SJSA1 (cell line): ENCODE results near the gene ZDHHC14. TPM values are rescaled to one million over a fixed set of nuclear protein-coding genes. Genes with fewer than 3 reads are reported as not detected.
A peak's percentile ranks its signal among the peaks of the same experiment; 100 is the strongest.

Source experiments
- DNase-seq, 2 experiments: peaks; one replicate each; pipeline ENCODE4 v3.0.0-alpha.2; 2015 to 2020; ENCODE audit warnings: low spot score in 2 of 2, low read depth in 1 of 2
- H3K27ac ChIP-seq: fragments of 250-450 bp; sonication (Bioruptor Pico); 2 replicates; pipeline ENCODE4 v1.5.1; 2020; ENCODE audit warnings: mild to moderate bottlenecking, moderate library complexity
- H3K27me3 ChIP-seq: fragments of 250-450 bp; sonication (Bioruptor Pico); replicated peaks from 2 replicates; pipeline ENCODE4 v1.5.1; 2020; ENCODE audit warnings: mild to moderate bottlenecking, moderate library complexity
- H3K36me3 ChIP-seq: fragments of 250-450 bp; sonication (Bioruptor Pico); 2 replicates; pipeline ENCODE4 v1.5.1; 2020; ENCODE audit warnings: mild to moderate bottlenecking
- H3K4me1 ChIP-seq: fragments of 250-450 bp; sonication (Bioruptor Pico); replicated peaks from 2 replicates; pipeline ENCODE4 v1.6.1; 2021; ENCODE audit warnings: mild to moderate bottlenecking
- H3K4me3 ChIP-seq: fragments of 250-450 bp; sonication (Bioruptor Pico); 2 replicates; pipeline ENCODE4 v1.5.1; 2020; ENCODE audit warnings: mild to moderate bottlenecking
- H3K9me3 ChIP-seq: fragments of 250-450 bp; sonication (Bioruptor Pico); replicated peaks from 2 replicates; pipeline ENCODE4 v1.5.1; 2020; ENCODE audit warnings: mild to moderate bottlenecking
- total RNA-seq: library from RNA; depleted of rRNA; stranded (reverse); fragments of >200 nt; shearing (Covaris generic); gene quantifications from 2 replicates; pipeline ENCODE4 v1.2.3, GENCODE V29; 2014

ZDHHC14 gene
- total RNA-seq, 1 experiment from 2014 or later = 8.4 TPM

- no peaks in the 10 kb centered on the region for H3K27me3 ChIP-seq
- H3K4me3 ChIP-seq = no peak overlapping the region
- H3K4me1 ChIP-seq = peaks cover 27% of the 10 kb centered on the region
- no peaks in the 10 kb centered on the region for H3K36me3 ChIP-seq
- H3K27ac ChIP-seq = no peak overlapping the region
- no peak for DNase-seq
- no peaks in the 10 kb centered on the region for H3K9me3 ChIP-seq
Observed at GRCh38 chr6:157525918-157526425, 145.0 kb downstream of the ZDHHC14 start.

- Histone ChIP-seq H3K9me3 (no peaks in the 10 kb centered on the region), H3K27ac (no peak overlapping the region), H3K36me3 (no peaks in the 10 kb centered on the region), H3K4me1 (peaks cover 17% of the 10 kb centered on the region), H3K27me3 (no peaks in the 10 kb centered on the region), H3K4me3 (no peak overlapping the region)
- DNase-seq = no peak
Observed at GRCh38 chr6:157527471-157527907, 146.5 kb downstream of the ZDHHC14 start.

- DNase-seq = peak; percentile 48 to 69
- H3K27me3 ChIP-seq = no peaks in the 10 kb centered on the region
- peaks cover 25% of the 10 kb centered on the region for H3K4me1 ChIP-seq
- H3K4me3 ChIP-seq = no peak overlapping the region
- no peaks in the 10 kb centered on the region for H3K9me3 ChIP-seq
- no peaks in the 10 kb centered on the region for H3K36me3 ChIP-seq
- no peak overlapping the region for H3K27ac ChIP-seq
Observed at GRCh38 chr6:157528931-157529653, 148.1 kb downstream of the ZDHHC14 start.

GRCh38 chr6:157529654-157530039 is 148.7 kb downstream of the ZDHHC14 start:
- H3K4me3 ChIP-seq = no peak overlapping the region
- H3K36me3 ChIP-seq = no peaks in the 10 kb centered on the region
- H3K27ac ChIP-seq = no peak overlapping the region
- no peak for DNase-seq
- H3K9me3 ChIP-seq = no peaks in the 10 kb centered on the region
- peaks cover 31% of the 10 kb centered on the region for H3K4me1 ChIP-seq
- no peaks in the 10 kb centered on the region for H3K27me3 ChIP-seq

- no peaks in the 10 kb centered on the region for H3K9me3 ChIP-seq
- peaks cover 36% of the 10 kb centered on the region for H3K4me1 ChIP-seq
- no peaks in the 10 kb centered on the region for H3K36me3 ChIP-seq
- DNase-seq = no peak
- H3K27ac ChIP-seq = no peak overlapping the region
- no peaks in the 10 kb centered on the region for H3K27me3 ChIP-seq
- H3K4me3 ChIP-seq = no peak overlapping the region
Observed at GRCh38 chr6:157530126-157530525, 149.1 kb downstream of the ZDHHC14 start.

GRCh38 chr6:157530724-157531168 is 149.8 kb downstream of the ZDHHC14 start:
- H3K4me1 ChIP-seq = peaks cover 41% of the 10 kb centered on the region
- no peaks in the 10 kb centered on the region for H3K9me3 ChIP-seq
- no peak for DNase-seq
- H3K27ac ChIP-seq = no peak overlapping the region
- H3K36me3 ChIP-seq = no peaks in the 10 kb centered on the region
- no peaks in the 10 kb centered on the region for H3K27me3 ChIP-seq
- H3K4me3 ChIP-seq = no peak overlapping the region

GRCh38 chr6:157531169-157531985 is 150.4 kb downstream of the ZDHHC14 start:
- no peaks in the 10 kb centered on the region for H3K27me3 ChIP-seq
- H3K9me3 ChIP-seq = no peaks in the 10 kb centered on the region
- no peak overlapping the region for H3K27ac ChIP-seq
- no peak overlapping the region for H3K4me3 ChIP-seq
- H3K4me1 ChIP-seq = peaks cover 47% of the 10 kb centered on the region
- H3K36me3 ChIP-seq = no peaks in the 10 kb centered on the region
- no peak for DNase-seq

GRCh38 chr6:157531986-157532365 is 151.0 kb downstream of the ZDHHC14 start:
- no peaks in the 10 kb centered on the region for H3K36me3 ChIP-seq
- H3K27me3 ChIP-seq = no peaks in the 10 kb centered on the region
- DNase-seq = no peak
- peaks cover 48% of the 10 kb centered on the region for H3K4me1 ChIP-seq
- H3K27ac ChIP-seq = no peak overlapping the region
- no peaks in the 10 kb centered on the region for H3K9me3 ChIP-seq
- no peak overlapping the region for H3K4me3 ChIP-seq

GRCh38 chr6:157533048-157533871 is 152.3 kb downstream of the ZDHHC14 start:
- no peak for DNase-seq

GRCh38 chr6:157534134-157534871 is 153.3 kb downstream of the ZDHHC14 start:
- Histone ChIP-seq H3K27me3 (no peaks in the 10 kb centered on the region), H3K4me3 (no peak overlapping the region), H3K27ac (peak overlapping the region; percentile 92), H3K36me3 (no peaks in the 10 kb centered on the region), H3K4me1 (peaks cover 43% of the 10 kb centered on the region), H3K9me3 (no peaks in the 10 kb centered on the region)
- DNase-seq = no peak

More at GRCh38 chr6:157533048-157533871, 152.3 kb downstream of the ZDHHC14 start:
- no peak overlapping the region for H3K4me3 ChIP-seq
- no peaks in the 10 kb centered on the region for H3K27me3 ChIP-seq
- H3K9me3 ChIP-seq = no peaks in the 10 kb centered on the region
- H3K36me3 ChIP-seq = no peaks in the 10 kb centered on the region
- peaks cover 48% of the 10 kb centered on the region for H3K4me1 ChIP-seq
- H3K27ac ChIP-seq = no peak overlapping the region

- no peaks in the 10 kb centered on the region for H3K36me3 ChIP-seq
- H3K27ac ChIP-seq = peak overlapping the region; percentile 92
- no peaks in the 10 kb centered on the region for H3K27me3 ChIP-seq
- H3K4me1 ChIP-seq = peaks cover 37% of the 10 kb centered on the region
- H3K4me3 ChIP-seq = peak overlapping the region; percentile 14
- no peaks in the 10 kb centered on the region for H3K9me3 ChIP-seq
- peak; percentile 85 to 89 for DNase-seq
Observed at GRCh38 chr6:157534977-157535339, 154.0 kb downstream of the ZDHHC14 start.

GRCh38 chr6:157535340-157536222 is 154.6 kb downstream of the ZDHHC14 start:
- Histone ChIP-seq H3K27ac (peak overlapping the region; percentile 92), H3K9me3 (no peaks in the 10 kb centered on the region), H3K36me3 (no peaks in the 10 kb centered on the region), H3K4me1 (peaks cover 31% of the 10 kb centered on the region), H3K4me3 (peak overlapping the region; percentile 14), H3K27me3 (no peaks in the 10 kb centered on the region)
- DNase-seq = peak in 1 of 2 experiments; percentile 88
